A549 treated with ZK216348 at 1 μM for 4 hours (cell line): ENCODE results near the gene SLC25A11. TPM values are rescaled to one million over a fixed set of nuclear protein-coding genes. Genes with fewer than 3 reads are reported as not detected.

Source experiments
- total RNA-seq: library from RNA; stranded (reverse); fragments of 200-300 nt; extraction: Qiagen RNA extraction; gene quantifications from 5 replicates; pipeline ENCODE4 v1.2.3, GENCODE V29; 2022; ENCODE audit warnings: low read depth

Gene SLC25A11, protein sequence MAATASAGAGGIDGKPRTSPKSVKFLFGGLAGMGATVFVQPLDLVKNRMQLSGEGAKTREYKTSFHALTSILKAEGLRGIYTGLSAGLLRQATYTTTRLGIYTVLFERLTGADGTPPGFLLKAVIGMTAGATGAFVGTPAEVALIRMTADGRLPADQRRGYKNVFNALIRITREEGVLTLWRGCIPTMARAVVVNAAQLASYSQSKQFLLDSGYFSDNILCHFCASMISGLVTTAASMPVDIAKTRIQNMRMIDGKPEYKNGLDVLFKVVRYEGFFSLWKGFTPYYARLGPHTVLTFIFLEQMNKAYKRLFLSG
- 48.3 to 76.4 TPM (median 71.9 TPM) in 5 replicates for total RNA-seq

DNA sequence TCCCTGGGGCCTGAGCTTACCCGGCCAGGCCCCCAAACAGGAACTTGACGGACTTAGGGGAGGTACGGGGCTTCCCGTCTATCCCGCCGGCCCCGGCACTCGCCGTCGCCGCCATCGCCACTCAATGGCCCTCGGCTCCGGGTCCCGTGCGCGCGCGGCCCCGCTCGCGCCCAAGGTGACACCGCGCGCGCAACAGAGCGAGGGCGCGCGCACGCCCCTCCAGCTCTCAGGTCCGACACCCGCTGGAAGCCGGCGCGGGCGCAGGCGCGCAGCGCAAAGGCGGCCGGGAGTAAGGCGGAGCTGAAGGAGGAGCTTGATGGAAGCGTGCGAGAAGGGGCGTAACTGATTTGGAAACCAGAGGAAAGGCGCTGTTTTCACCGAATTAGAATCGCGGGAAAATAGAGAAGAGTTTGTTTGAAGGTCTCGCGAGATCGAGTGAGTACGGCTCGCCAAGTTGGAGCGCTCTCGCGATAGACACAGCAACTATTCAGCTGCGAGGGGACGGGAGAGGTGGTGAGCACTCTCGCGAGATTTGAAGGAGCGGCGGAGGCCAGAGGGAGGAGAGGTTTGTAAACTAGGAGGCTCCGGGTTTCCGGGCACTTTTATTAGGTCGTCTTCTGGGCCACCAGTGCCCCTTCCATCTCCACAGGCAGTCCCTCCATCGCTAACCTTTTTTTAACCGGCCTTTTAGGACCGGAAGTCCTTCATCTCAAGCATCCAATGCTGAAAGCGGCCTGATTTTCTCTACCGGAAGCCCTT is at the start of gene SLC25A11, which contains the start of gene RNF167:
TSS of gene SLC25A11 (minus strand) at position 251 of the 759 bp plus-strand sequence. CDS start at position 115, 136 bp downstream.
TSS of gene RNF167 (plus strand) at position 473 of the 759 bp plus-strand sequence. CDS start 642 bp downstream, outside the sequence.

DNA sequence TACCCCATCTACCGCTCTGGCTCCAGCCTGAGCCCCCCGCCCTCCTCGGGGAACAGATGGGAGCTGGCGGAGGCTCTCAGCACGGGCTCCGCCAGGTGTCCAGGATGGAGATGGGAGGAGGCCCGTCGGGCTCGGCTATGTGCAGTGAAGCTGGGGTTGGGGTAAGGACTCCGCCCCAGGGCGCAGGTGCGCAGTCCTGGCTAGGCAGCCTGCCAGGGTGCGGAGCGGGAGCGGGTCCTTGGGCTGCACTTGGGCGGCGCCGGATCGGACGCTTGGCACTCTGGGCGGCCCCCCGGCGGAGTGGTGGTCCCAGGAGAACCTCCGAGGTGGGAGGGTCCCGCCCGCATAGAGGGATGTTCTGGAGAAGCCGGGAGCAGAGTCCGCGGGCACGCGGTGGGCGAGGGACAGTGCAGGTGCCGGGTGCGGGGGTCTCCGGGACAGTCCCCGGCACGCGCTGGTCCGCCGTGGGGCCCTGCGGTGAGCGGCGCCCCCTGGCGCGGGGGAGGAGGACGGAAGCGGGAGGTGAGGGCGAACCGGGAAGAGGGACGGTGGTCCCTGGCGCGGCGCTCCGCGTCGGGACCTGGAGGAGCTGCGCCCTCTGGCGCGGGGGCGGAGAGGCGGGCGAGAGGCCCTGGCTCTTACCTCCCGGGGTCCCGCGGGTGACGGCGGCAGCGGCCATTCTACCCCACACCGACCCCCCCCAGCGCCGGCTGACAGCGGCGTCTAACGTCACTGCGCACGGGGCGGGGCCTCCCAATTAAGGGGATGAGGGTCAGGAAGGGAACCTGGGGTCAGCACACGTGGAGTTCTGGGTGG is 47.3 kb upstream of the SLC25A11 start, which contains the start of gene CAMTA2:
TSS of gene CAMTA2 (minus strand) at position 725 of the 816 bp plus-strand sequence. CDS start 1,453 bp downstream, outside the sequence.

DNA sequence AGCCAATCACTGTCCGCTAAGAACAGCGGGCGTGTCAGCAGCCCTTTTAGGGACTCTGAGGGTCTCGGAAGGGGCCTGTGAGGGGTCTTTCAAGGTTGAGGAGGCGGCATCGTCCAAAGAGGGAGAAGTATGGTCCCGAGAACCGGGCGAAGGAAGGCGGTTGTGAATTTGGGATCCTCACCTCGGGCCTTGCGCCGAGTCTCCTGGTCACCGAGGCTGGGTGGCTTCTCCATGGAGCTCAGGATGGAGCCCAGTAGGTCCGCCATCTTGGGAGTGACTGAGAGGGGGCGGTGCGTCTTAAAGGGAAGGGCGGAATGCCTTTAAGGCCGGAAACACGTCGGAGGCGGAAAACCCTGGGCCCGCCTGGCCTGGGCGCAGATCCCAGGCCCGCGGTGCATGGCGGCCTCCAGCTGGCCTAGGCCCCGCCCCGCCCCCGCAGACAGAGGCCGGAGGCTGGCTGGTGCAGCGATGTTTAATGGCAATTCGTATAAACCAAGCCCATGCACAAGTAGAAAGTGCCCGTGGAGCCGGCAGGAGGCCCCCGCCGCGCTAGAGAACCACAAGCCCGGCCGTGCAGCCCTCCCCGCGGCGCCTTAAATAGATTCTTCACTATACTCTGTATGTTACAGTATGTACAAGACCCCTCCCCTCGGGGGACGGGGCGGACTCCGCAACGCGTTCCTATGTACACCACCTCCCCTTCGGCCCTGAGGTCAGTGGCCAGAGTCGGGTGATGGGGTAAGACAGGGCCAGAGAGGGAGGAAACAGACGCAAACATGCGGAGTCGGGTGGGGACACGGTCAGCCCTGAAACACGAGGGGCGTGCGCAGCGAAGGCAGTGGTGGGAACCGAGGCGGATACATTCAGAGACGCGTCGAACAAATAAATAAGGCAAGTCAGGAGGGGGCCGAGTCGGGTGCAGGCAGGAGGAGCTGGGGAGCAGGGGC is 28.0 kb upstream of the SLC25A11 start, which contains the start of gene SPAG7:
TSS of gene SPAG7 (minus strand) at position 279 of the 947 bp plus-strand sequence. CDS start at position 266, 13 bp downstream.

DNA sequence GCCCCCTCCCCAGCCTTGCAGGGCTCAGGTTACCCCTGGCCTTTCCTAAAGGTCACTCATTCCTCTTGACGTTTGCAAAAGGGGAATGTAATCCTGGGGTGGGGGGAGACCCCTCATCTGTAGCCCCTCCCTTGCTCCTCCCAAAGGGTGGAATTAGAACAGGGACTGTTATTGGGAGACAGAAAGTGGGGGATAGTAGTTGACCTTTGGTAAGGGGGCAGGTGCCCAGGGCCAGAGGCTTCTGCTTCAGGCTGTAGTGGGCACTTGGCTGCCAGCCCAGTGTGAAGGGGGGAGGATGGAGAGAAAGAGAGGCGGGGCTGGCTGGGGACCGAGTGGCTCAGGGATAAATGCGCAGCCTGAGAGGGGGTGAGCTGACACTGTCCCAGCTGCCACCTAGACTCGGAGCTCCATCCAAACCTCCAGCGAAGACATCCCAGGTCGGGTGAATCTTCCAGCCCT is 10.9 kb upstream of the SLC25A11 start, which contains the start of gene ENO3:
TSS of gene ENO3 (plus strand) at position 374 of the 459 bp plus-strand sequence. CDS start 711 bp downstream, outside the sequence.

DNA sequence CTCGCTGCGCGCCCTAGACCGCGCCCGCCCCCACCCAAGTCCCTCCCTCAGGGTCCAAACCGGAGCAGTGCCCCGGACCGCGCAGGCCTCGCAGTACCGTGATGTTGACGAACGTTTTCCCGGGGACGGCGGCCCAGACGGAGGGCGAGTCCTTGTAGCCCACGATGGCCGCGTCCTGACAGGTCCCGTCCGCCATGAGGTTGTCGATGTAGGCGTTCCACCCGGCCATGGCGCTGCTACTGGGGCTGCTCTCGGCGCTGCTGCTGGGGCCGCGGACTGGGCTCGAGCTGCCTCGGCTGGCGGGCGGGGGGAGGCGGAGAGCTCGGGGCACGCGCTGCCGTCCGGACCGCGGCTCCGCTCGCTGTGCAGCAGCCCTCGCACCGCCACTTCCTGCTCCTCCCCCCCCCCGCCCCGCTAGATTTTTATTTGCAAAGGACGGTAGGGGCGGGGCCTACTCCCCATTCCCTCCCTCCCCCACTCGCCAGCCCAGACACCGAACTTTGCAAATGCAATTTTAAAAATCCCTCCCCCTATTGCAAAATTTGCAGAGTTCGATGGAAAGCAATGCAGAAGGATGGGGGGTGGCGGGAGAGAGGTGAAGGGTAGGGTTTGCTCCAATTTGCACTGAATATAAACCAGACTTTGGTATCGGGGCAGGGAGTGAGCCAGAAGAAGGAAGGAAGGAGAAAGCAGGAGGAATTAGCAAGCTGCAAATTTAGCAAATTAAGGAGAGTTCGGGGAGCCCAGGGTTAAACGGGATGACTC is 8.5 kb upstream of the SLC25A11 start, which contains the start of gene PFN1:
TSS of gene PFN1 (minus strand) at position 365 of the 765 bp plus-strand sequence. CDS start at position 229, 136 bp downstream.

DNA sequence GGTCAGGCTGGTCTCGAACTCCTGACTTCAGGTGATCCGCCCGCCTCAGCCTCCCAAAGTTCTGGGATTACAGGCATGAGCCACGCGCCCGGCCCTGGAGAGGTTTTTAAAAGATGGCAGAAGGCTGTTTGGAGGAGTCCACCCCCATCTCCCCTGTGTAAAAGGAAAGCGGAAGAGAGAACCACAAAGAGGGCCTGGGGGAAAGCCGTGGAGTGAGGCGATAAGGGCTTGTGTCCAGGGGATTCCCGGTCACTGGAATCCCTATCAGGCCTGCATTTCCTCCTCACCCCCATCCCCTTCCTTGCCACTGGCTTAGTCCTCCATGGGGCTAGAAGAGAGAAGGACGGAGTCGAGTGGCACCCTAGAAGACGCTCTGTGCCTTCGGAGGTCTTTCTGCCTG is 7.9 kb downstream of the SLC25A11 start, which contains the start of gene GP1BA:
TSS of gene GP1BA (plus strand) at position 315 of the 400 bp plus-strand sequence. CDS start 328 bp downstream, outside the sequence.

DNA sequence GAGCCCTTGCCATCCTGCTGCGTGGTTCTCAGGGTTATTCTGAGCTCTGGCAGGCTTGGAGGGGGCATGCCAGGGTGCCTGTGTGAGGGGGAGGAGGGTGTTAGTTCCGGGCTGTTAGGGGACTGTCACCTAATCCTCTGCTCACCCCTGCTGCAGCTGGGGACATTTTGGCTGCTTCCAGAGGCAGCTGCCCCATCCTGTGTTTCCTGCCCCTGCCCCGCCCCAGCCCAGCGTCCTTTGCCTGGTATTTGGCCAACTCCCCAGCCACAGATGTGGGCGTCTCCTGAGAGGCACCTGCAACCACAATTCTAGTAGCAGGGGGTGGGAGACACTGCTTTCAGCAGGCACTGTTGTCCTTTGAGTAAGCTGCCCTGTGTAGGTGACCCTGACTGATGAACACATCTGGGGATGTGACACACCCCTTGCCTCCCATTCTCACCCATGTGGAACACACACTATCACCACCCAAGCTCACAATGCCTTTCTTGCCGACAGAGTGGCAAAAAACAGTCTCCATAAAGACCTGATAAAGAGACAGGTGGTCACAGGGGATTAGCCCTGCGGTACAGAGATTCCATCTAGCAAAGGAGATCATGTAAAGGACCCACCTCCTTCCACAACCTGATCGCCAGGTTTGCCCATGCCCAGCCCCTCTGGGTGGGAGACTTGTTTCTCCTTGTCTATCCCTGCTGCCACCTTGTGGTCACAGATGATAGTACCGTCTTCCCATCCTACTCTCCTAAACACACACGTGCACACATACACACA is 36.6 kb downstream of the SLC25A11 start, which contains the start of gene CHRNE:
TSS of gene CHRNE (minus strand) at position 48 of the 768 bp plus-strand sequence. CDS start at position 13, 35 bp downstream.

DNA sequence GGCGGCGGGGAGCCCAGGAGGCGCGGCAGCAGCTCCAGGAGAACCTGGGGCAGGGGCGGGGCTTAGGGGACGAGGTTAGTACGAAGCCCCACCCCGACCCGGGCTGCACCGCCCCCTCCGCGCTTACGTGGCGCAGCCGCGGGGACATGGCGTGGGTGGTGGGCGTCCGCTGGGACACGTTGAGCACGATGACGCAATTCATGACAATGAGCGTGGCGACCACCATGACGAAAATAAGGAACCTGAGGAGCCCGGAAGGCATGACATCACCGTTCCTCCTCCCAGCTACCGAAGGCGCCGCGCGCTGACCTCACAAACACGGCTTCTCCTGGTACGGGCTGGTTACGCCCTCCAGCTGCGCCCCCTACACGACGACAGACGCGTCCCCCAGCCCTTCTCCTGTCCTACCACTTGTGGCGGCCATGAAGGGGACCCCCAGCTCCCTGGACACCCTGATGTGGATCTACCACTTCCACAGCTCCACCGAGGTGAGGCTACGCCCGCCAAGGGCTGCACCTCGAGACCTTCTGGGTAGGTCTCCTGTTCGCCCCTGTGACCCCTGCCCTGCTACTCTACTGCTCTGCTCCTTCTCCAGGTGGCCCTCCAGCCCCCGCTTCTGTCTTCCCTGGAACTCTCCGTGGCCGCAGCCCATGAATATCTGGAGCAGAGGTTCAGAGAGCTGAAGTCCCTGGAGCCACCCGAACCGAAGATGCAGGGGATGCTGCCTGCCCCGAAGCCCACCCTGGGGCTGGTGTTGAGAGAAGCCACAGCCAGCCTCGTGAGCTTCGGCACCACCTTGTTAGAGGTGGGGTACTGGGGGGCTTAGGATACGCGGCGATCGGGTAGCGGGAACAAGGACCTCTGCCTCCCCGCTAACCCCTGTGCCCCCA is 40.3 kb downstream of the SLC25A11 start, which contains the start of gene C17orf107:
TSS of gene C17orf107 (plus strand) at position 196 of the 890 bp plus-strand sequence. CDS start at position 423, 227 bp downstream.

Other genes with a start within 250 kb of the SLC25A11 start
- gene PELP1, start 235.9 kb downstream of the SLC25A11 start, total RNA-seq: 52.0 to 80.3 TPM (median 74.0 TPM) in 5 replicates
- gene ARRB2, start 229.4 kb downstream of the SLC25A11 start, total RNA-seq: 51.4 to 69.2 TPM (median 63.0 TPM) in 5 replicates
- gene MED11, start 208.6 kb downstream of the SLC25A11 start, total RNA-seq: 38.6 to 52.7 TPM (median 42.3 TPM) in 5 replicates
- gene ZMYND15, start 200.2 kb downstream of the SLC25A11 start, total RNA-seq: 0.41 to 0.65 TPM (median 0.52 TPM) in 5 replicates
- gene CXCL16, start 200.1 kb downstream of the SLC25A11 start, total RNA-seq: 11.6 to 20.8 TPM (median 17.1 TPM) in 5 replicates
- 0.44 to 1.2 TPM (median 0.78 TPM) in 5 replicates for gene TM4SF5, start 168.2 kb downstream of the SLC25A11 start, total RNA-seq
- 0.94 to 1.7 TPM (median 1.5 TPM) in 4 of 5 replicates, not detected in the other for gene VMO1, start 153.7 kb downstream of the SLC25A11 start, total RNA-seq
- gene GLTPD2, start 151.1 kb downstream of the SLC25A11 start, total RNA-seq: not detected in 5 replicates
- 391 to 521 TPM (median 476 TPM) in 5 replicates for gene PSMB6, start 143.9 kb downstream of the SLC25A11 start, total RNA-seq
- gene PLD2, start 132.9 kb downstream of the SLC25A11 start, total RNA-seq: 17.2 to 31.6 TPM (median 24.7 TPM) in 5 replicates
- 39.9 to 69.8 TPM (median 63.0 TPM) in 5 replicates for gene MINK1, start 106.7 kb downstream of the SLC25A11 start, total RNA-seq
- 0.13 to 0.41 TPM (median 0.36 TPM) in 5 replicates for gene C17orf107, start 40.5 kb downstream of the SLC25A11 start, total RNA-seq
- gene CHRNE, start 36.9 kb downstream of the SLC25A11 start, total RNA-seq: 0.06 to 0.22 TPM (median 0.09 TPM) in 3 of 5 replicates, not detected in the others
- not detected in 5 replicates for gene GP1BA, start 7.8 kb downstream of the SLC25A11 start, total RNA-seq
- gene RNF167, start 222 bp upstream of the SLC25A11 start, total RNA-seq: 100 to 159 TPM (median 135 TPM) in 5 replicates
- 2,069 to 3,159 TPM (median 3,031 TPM) in 5 replicates for gene PFN1, start 8.5 kb upstream of the SLC25A11 start, total RNA-seq
- 41.5 to 63.2 TPM (median 48.4 TPM) in 5 replicates for gene ENO3, start 11.1 kb upstream of the SLC25A11 start, total RNA-seq
- 71.7 to 94.4 TPM (median 78.1 TPM) in 5 replicates for gene SPAG7, start 27.8 kb upstream of the SLC25A11 start, total RNA-seq
- 24.5 to 43.4 TPM (median 34.9 TPM) in 5 replicates for gene CAMTA2, start 47.6 kb upstream of the SLC25A11 start, total RNA-seq
- 1.1 to 2.4 TPM (median 1.5 TPM) in 5 replicates for gene INCA1, start 57.5 kb upstream of the SLC25A11 start, total RNA-seq
- 95.3 to 132 TPM (median 116 TPM) in 5 replicates for gene KIF1C, start 57.9 kb upstream of the SLC25A11 start, total RNA-seq
- 0.33 to 1.1 TPM (median 0.75 TPM) in 5 replicates for gene SLC52A1, start 95.4 kb upstream of the SLC25A11 start, total RNA-seq
- gene ZFP3, start 138.4 kb upstream of the SLC25A11 start, total RNA-seq: 0.81 to 1.5 TPM (median 1.0 TPM) in 5 replicates
- 3.7 to 4.8 TPM (median 4.4 TPM) in 5 replicates for gene ZNF232, start 171.8 kb upstream of the SLC25A11 start, total RNA-seq
- gene USP6, start 176.0 kb upstream of the SLC25A11 start, total RNA-seq: 0.04 to 0.07 TPM (median 0.04 TPM) in 3 of 5 replicates, not detected in the others